GM12878 (cell line): ENCODE measurements around the gene ALAD. TPM values are rescaled to one million over a fixed set of nuclear protein-coding genes. Genes with fewer than 3 reads are reported as not detected.

ENCODE experiments used
- BCL11A ChIP-seq: IDR thresholded peaks from 2 replicates; pipeline ENCODE4 v1.6.1; 2011; ENCODE audit warnings: low read depth, low read length
- E2F4 ChIP-seq: IDR thresholded peaks from 2 replicates; pipeline ENCODE4 v1.6.1; 2012; ENCODE audit warnings: low read depth, low read length, improper control_type of control experiment
- E2F8 ChIP-seq: fragments of 450-650 bp; IDR thresholded peaks from 2 replicates; pipeline ENCODE4 v1.6.1; 2018; ENCODE audit warnings: mild to moderate bottlenecking, low read depth, moderate library complexity; ENCODE audit not compliant: partially characterized antibody
- ESRRA ChIP-seq: IDR thresholded peaks from 2 replicates; pipeline ENCODE4 v1.6.1; 2012; ENCODE audit warnings: mild to moderate bottlenecking, low read length, improper control_type of control experiment
- HDAC2 ChIP-seq: fragments of 200-600 bp; sonication (generic); IDR thresholded peaks from 2 replicates; pipeline ENCODE4 v1.6.1; 2017
- HDGF ChIP-seq: fragments of 450-650 bp; IDR thresholded peaks from 2 replicates; pipeline ENCODE4 v1.6.1; 2016; ENCODE audit warnings: antibody characterized with exemption
- IRF3 ChIP-seq: fragments of 450-650 bp; IDR thresholded peaks from 2 replicates; pipeline ENCODE4 v1.6.1; 2014; ENCODE audit warnings: mild to moderate bottlenecking
- MEF2A ChIP-seq: IDR thresholded peaks from 2 replicates; pipeline ENCODE4 v1.6.1; 2011; ENCODE audit warnings: low read depth, mild to moderate bottlenecking, low read length, moderate library complexity; ENCODE audit not compliant: insufficient read depth
- MEF2B ChIP-seq: fragments of 450-650 bp; IDR thresholded peaks from 2 replicates; pipeline ENCODE4 v1.6.1; 2018; ENCODE audit warnings: mild to moderate bottlenecking, moderate library complexity; ENCODE audit not compliant: partially characterized antibody, poor library complexity, severe bottlenecking
- MXI1 ChIP-seq: fragments of 150-350 bp; IDR thresholded peaks from 2 replicates; pipeline ENCODE4 v1.6.1; 2011; ENCODE audit warnings: low read depth, mild to moderate bottlenecking, inconsistent platforms, low read length, improper control_type of control experiment
- PML ChIP-seq: IDR thresholded peaks from 2 replicates; pipeline ENCODE4 v1.6.1; 2012; ENCODE audit warnings: low read length, inconsistent platforms
- RCOR1 ChIP-seq: conservative IDR thresholded peaks from 2 replicates; pipeline ENCODE4 v1.6.1; 2012; ENCODE audit warnings: low read depth, low read length, improper control_type of control experiment
- SIX5 ChIP-seq: IDR thresholded peaks from 2 replicates; pipeline ENCODE4 v1.6.1; 2011; ENCODE audit warnings: mild to moderate bottlenecking, low read depth, low read length, moderate library complexity; ENCODE audit not compliant: severe bottlenecking
- SKIL ChIP-seq: fragments of 450-650 bp; IDR thresholded peaks from 2 replicates; pipeline ENCODE4 v1.6.1; 2017; ENCODE audit warnings: mild to moderate bottlenecking, low read depth, inconsistent platforms; ENCODE audit not compliant: poor library complexity, severe bottlenecking
- SP1 ChIP-seq: IDR thresholded peaks from one replicate; pipeline ENCODE4 v1.6.1; 2011; ENCODE audit warnings: low read depth, low read length
- SPI1 ChIP-seq: IDR thresholded peaks from 2 replicates; pipeline ENCODE4 v1.6.1; 2011; ENCODE audit warnings: low read depth, mild to moderate bottlenecking, low read length, moderate library complexity, borderline replicate concordance; ENCODE audit not compliant: insufficient read depth
- SREBF1 ChIP-seq: IDR thresholded peaks from 2 replicates; pipeline ENCODE4 v1.6.1; 2012; ENCODE audit warnings: mild to moderate bottlenecking, low read length
- WRNIP1 ChIP-seq: IDR thresholded peaks from 2 replicates; pipeline ENCODE4 v1.6.1; 2011; ENCODE audit warnings: low read depth, low read length, improper control_type of control experiment, borderline replicate concordance
- ZBTB33 ChIP-seq: fragments of 450-650 bp; IDR thresholded peaks from 2 replicates; pipeline ENCODE4 v1.6.1; 2017; ENCODE audit warnings: mild to moderate bottlenecking
- polyA plus RNA-seq, 11 experiments: library from polyadenylated mRNA; depleted of rRNA in 4 of 11; unstranded in 6 of 11; stranded (reverse) in 5 of 11; fragments of >200 nt; fragmentation: Nextera tagmentation in 4 of 11; fragmentation: Illumina TruSeq in 1 of 11; extraction: Ambion mirVana in 4 of 11; extraction: Trizol in 1 of 11; gene quantifications; 1 replicate in 1 of 11; 2 replicates in 10 of 11; pipeline versions ENCODE4 v1.2.1 to v1.2.3, GENCODE V29; 2011 to 2016; ENCODE audit warnings: inconsistent platforms in 2 of 11, missing spikeins in 2 of 11, low read depth in 1 of 11
- total RNA-seq, 4 experiments: library from RNA; depleted of rRNA in 3 of 4; stranded (reverse); fragments of >200 nt in 3 of 4; fragmentation: Illumina TruSeq in 1 of 4; extraction: Trizol in 1 of 4; gene quantifications; 2 replicates each; pipeline versions ENCODE4 v1.2.1 to v1.2.3, GENCODE V29; 2013 to 2021

The ALAD gene
- total and polyA plus RNA-seq, 10 of the 15 experiments (the other 5 are each of a cell fraction or from before 2014, with no cell fraction given): 2.4 to 21.6 (median 12.9) TPM

- TF ChIP-seq SKIL (no peak), SREBF1 (no peak), ZBTB33 (no peak), MEF2B (peak; percentile 34), WRNIP1 (0 out of 2 replicates have a peak, but pooled peaks have one; percentile 97), HDGF (no peak), SP1 (peak; percentile 77), RCOR1 (0 out of 2 replicates have a peak, but pooled peaks have one; percentile 61), HDAC2 (0 out of 2 replicates have a peak, but pooled peaks have one; percentile 54), SIX5 (peak; percentile 62), MXI1 (peak; percentile 90), E2F4 (no peak), BCL11A (no peak), IRF3 (no peak), E2F8 (no peak), MEF2A (peak; percentile 49; the same call in 1 of the 2 replicates), PML (0 out of 2 replicates have a peak, but pooled peaks have one; percentile 42), ESRRA (peak; percentile 73; the same call in 1 of the 2 replicates), SPI1 (peak; percentile 41; the same call in 1 of the 2 replicates)
Measured at GRCh38 chr9:113340011-113340699, 60.9 kb downstream of the ALAD start, which contains the start of gene WDR31 (continued).
